ENCODE results near the gene CD34. TPM values are rescaled to one million over a fixed set of nuclear protein-coding genes. Genes with fewer than 3 reads are reported as not detected.

CD34 gene
- total and polyA plus RNA-seq, 8 donors, result 3.2 to 31.2 (median 11.6) TPM

- TF ChIP-seq POLR2A (IDR thresholded peaks at IDR 0.05) (no peak), POLR2AphosphoS5 (IDR thresholded peaks at IDR 0.05) (peak in 1 of 3 donors; percentile 4)
- intact Hi-C loops (cut with DNase I; ENCODE audit: low total_unique reads), result loop anchor here (10.0 kb wide), 1 partner anchor 49 kb away; no protein-coding TSS in a partner anchor
- Histone ChIP-seq H3K4me1 (peaks cover 53 to 88% (median 75%) of the 10 kb centered on the region in 4 donors), H3K4me3 (peak overlapping the region in 1 of 4 donors; percentile 19), H3K27me3 (no peaks in the 10 kb centered on the region), H3K27ac (peak overlapping the region in 3 of 5 donors; percentile 92 to 99 (median 97)), H3K9me3 (no peaks in the 10 kb centered on the region), H3K36me3 (peaks cover 0 to 39% (median 24%) of the 10 kb centered on the region in 4 donors)
- DNase-seq, result peak in 1 of 2 donors; percentile 48
- 44 to 59% (median 52%) methylated on average over 8 of the region's 8 CpGs for WGBS, 5 donors
Observed at GRCh38 chr1:207863893-207864535, 46.9 kb downstream of the CD34 start.

GRCh38 chr1:207862241-207862787, 48.6 kb downstream of the CD34 start:
- Histone ChIP-seq H3K4me3 (no peak overlapping the region), H3K4me1 (peaks cover 48 to 97% (median 79%) of the 10 kb centered on the region in 4 donors), H3K9me3 (no peaks in the 10 kb centered on the region), H3K27me3 (no peaks in the 10 kb centered on the region), H3K27ac (peak overlapping the region in 4 of 5 donors; percentile 21 to 99 (median 94)), H3K36me3 (peaks cover 0 to 45% (median 28%) of the 10 kb centered on the region in 4 donors)
- intact Hi-C loops (cut with DNase I; ENCODE audit: low total_unique reads), result loop anchor here (10.0 kb wide), 1 partner anchor 48 kb away; no protein-coding TSS in a partner anchor
- 48 to 72% (median 67%) methylated on average over 2 of the region's 2 CpGs for WGBS, 5 donors
- no peak for DNase-seq
- no peak for TF ChIP-seq POLR2A (IDR thresholded peaks at IDR 0.05)
- no peak for TF ChIP-seq POLR2AphosphoS5 (IDR thresholded peaks at IDR 0.05)
- no peak for TF ChIP-seq EP300 (IDR thresholded peaks at IDR 0.05)
- no peak for TF ChIP-seq CTCF (IDR thresholded peaks at IDR 0.05)

- Histone ChIP-seq H3K27ac (peak overlapping the region in 4 of 5 donors; percentile 21 to 99 (median 65)), H3K9me3 (no peaks in the 10 kb centered on the region), H3K36me3 (peaks cover 0 to 50% (median 29%) of the 10 kb centered on the region in 4 donors), H3K4me1 (peaks cover 46 to 97% (median 76%) of the 10 kb centered on the region in 4 donors), H3K27me3 (no peaks in the 10 kb centered on the region), H3K4me3 (no peak overlapping the region)
- DNase-seq, result no peak
- WGBS, 5 donors, result 40 to 70% (median 62%) methylated on average over 7 to 9 of the region's 9 CpGs
- intact Hi-C loops (cut with DNase I; ENCODE audit: low total_unique reads), result loop anchor here (10.0 kb wide), 1 partner anchor 47 kb away; no protein-coding TSS in a partner anchor
- TF ChIP-seq CTCF (IDR thresholded peaks at IDR 0.05) (no peak), EP300 (IDR thresholded peaks at IDR 0.05) (no peak), POLR2AphosphoS5 (IDR thresholded peaks at IDR 0.05) (no peak), POLR2A (IDR thresholded peaks at IDR 0.05) (no peak)
Observed at GRCh38 chr1:207861442-207862177, 49.3 kb downstream of the CD34 start.

- DNase-seq, result no peak
- no peaks in the 10 kb centered on the region for H3K9me3 ChIP-seq
- peaks cover 39 to 97% (median 68%) of the 10 kb centered on the region in 4 donors for H3K4me1 ChIP-seq
- peak overlapping the region in 2 of 5 donors; percentile 10 to 62 for H3K27ac ChIP-seq
- peaks cover 0 to 46% (median 29%) of the 10 kb centered on the region in 4 donors for H3K36me3 ChIP-seq
- intact Hi-C loops (cut with DNase I; ENCODE audit: low total_unique reads), result loop anchor here (10.0 kb wide), 1 partner anchor 46 kb away; no protein-coding TSS in a partner anchor
- H3K27me3 ChIP-seq, result no peaks in the 10 kb centered on the region
- no peak overlapping the region for H3K4me3 ChIP-seq
- no peak for TF ChIP-seq EP300 (IDR thresholded peaks at IDR 0.05)
- no peak for TF ChIP-seq CTCF (IDR thresholded peaks at IDR 0.05)
- WGBS, 5 donors, result 86 to 96% (median 93%) methylated on average over 5 of the region's 5 CpGs
Observed at GRCh38 chr1:207860531-207860930, 50.4 kb downstream of the CD34 start.

All from stomach (tissue), 9 donors.